GM20000 (cell line): ENCODE measurements around the gene UGDH.
"Not testable (repeated sequence)": the region's sequence is repeated elsewhere in the genome, so short reads cannot be mapped to it uniquely, and the experiment has no call there.

Source experiments
- DNase-seq: peaks from one replicate; pipeline ENCODE4 v3.0.0; 2012; ENCODE audit warnings: low spot score
- CTCF ChIP-seq: IDR thresholded peaks from 2 replicates; pipeline ENCODE4 v1.5.1; 2012; ENCODE audit warnings: mild to moderate bottlenecking, control low read depth; ENCODE audit errors: extremely low read depth, missing control alignments

Gene UGDH

GRCh38 chr4:39514888-39515401 is 12.3 kb downstream of the UGDH start:
- DNase-seq: no peak
- no peak for TF ChIP-seq CTCF

GRCh38 chr4:39514266-39514665 is 13.0 kb downstream of the UGDH start:
- DNase-seq: not testable (repeated sequence)

GRCh38 chr4:39510348-39510929 is 16.8 kb downstream of the UGDH start:
- DNase-seq: no peak
- no peak for TF ChIP-seq CTCF

- no peak for TF ChIP-seq CTCF
- no peak for DNase-seq
Observed at GRCh38 chr4:39505581-39505980, 21.7 kb downstream of the UGDH start.

- TF ChIP-seq CTCF: no peak
- no peak for DNase-seq
Observed at GRCh38 chr4:39504538-39504937, 22.7 kb downstream of the UGDH start.

- not testable (repeated sequence) for DNase-seq
Observed at GRCh38 chr4:39502664-39503035, 24.6 kb downstream of the UGDH start.

GRCh38 chr4:39502019-39502663 is 25.1 kb downstream of the UGDH start:
- no peak for TF ChIP-seq CTCF
- no peak for DNase-seq

- no peak for TF ChIP-seq CTCF
- no peak for DNase-seq
Observed at GRCh38 chr4:39498727-39499020, 28.6 kb downstream of the UGDH start.
